Ishikawa (cell line): ENCODE measurements around the gene BAHD1.

Experiments used
- CEBPB ChIP-seq: IDR thresholded peaks from 2 replicates; pipeline ENCODE4 v1.6.1; 2012
- CREB1 ChIP-seq: IDR thresholded peaks from 2 replicates; pipeline ENCODE4 v1.6.1; 2012; ENCODE audit warnings: low read depth
- EGR1 ChIP-seq: IDR thresholded peaks from 2 replicates; pipeline ENCODE4 v1.6.1; 2012
- EP300 ChIP-seq: IDR thresholded peaks from 2 replicates; pipeline ENCODE4 v1.6.1; 2012; ENCODE audit warnings: borderline replicate concordance
- FOXM1 ChIP-seq: IDR thresholded peaks from 2 replicates; pipeline ENCODE4 v1.6.1; 2012; ENCODE audit warnings: low read depth, borderline replicate concordance
- MAX ChIP-seq: IDR thresholded peaks from 2 replicates; pipeline ENCODE4 v1.6.1; 2012
- NFIC ChIP-seq: IDR thresholded peaks from 2 replicates; pipeline ENCODE4 v1.6.1; 2012
- RAD21 ChIP-seq: IDR thresholded peaks from 2 replicates; pipeline ENCODE4 v1.6.1; 2012; ENCODE audit warnings: low read depth
- REST ChIP-seq: IDR thresholded peaks from 2 replicates; pipeline ENCODE4 v1.6.1; 2012; ENCODE audit warnings: low read depth, mild to moderate bottlenecking
- TAF1 ChIP-seq: IDR thresholded peaks from 2 replicates; pipeline ENCODE4 v1.6.1; 2012; ENCODE audit warnings: low read depth, mild to moderate bottlenecking
- TCF12 ChIP-seq: IDR thresholded peaks from 2 replicates; pipeline ENCODE4 v1.6.1; 2012; ENCODE audit warnings: low read depth
- TEAD4 ChIP-seq: IDR thresholded peaks from 2 replicates; pipeline ENCODE4 v1.6.1; 2012
- USF1 ChIP-seq: IDR thresholded peaks from 2 replicates; pipeline ENCODE4 v1.6.1; 2012
- YY1 ChIP-seq: IDR thresholded peaks from 2 replicates; pipeline ENCODE4 v1.6.1; 2012; ENCODE audit warnings: low read depth
- ZBTB7A ChIP-seq: IDR thresholded peaks from 2 replicates; pipeline ENCODE4 v1.6.1; 2012; ENCODE audit warnings: low read depth

BAHD1 gene

GRCh38 chr15:40511472-40512133 is 70.8 kb downstream of the BAHD1 start:
- TF ChIP-seq NFIC (peak; percentile 83), TCF12 (peak; percentile 46; the same call in 1 of the 2 replicates), TAF1 (no peak; the same call in 1 of the 2 replicates), EP300 (peak; percentile 56; the same call in 1 of the 2 replicates), MAX (peak; percentile 81), ZBTB7A (no peak), FOXM1 (no peak), REST (no peak), TEAD4 (peak; percentile 75), CEBPB (peak; percentile 84), EGR1 (no peak), CREB1 (no peak), RAD21 (no peak), YY1 (no peak)

- TF ChIP-seq EGR1 (no peak), ZBTB7A (no peak), TCF12 (no peak), NFIC (no peak), EP300 (no peak)
Observed at GRCh38 chr15:40512440-40512839, 71.7 kb downstream of the BAHD1 start.

GRCh38 chr15:40513609-40514008 is 72.9 kb downstream of the BAHD1 start:
- TF ChIP-seq FOXM1 (no peak), MAX (no peak), USF1 (no peak), NFIC (no peak), EP300 (no peak), RAD21 (no peak), REST (no peak), TCF12 (no peak), CREB1 (no peak)

- no peak for TF ChIP-seq RAD21
- no peak for TF ChIP-seq CREB1
- TF ChIP-seq ZBTB7A, result no peak
- TF ChIP-seq EGR1, result no peak
- TF ChIP-seq USF1, result no peak
- no peak for TF ChIP-seq YY1
- TF ChIP-seq EP300, result no peak
- TF ChIP-seq NFIC, result no peak
- no peak for TF ChIP-seq REST
- no peak for TF ChIP-seq TAF1
- TF ChIP-seq FOXM1, result no peak
- TF ChIP-seq TEAD4, result no peak
- TF ChIP-seq MAX, result no peak
Observed at GRCh38 chr15:40516322-40516721, 75.6 kb downstream of the BAHD1 start.
